GM23338 (cell line): ENCODE measurements around the gene USP17L21. TPM values are rescaled to one million over a fixed set of nuclear protein-coding genes. Genes with fewer than 3 reads are reported as not detected.
"Not testable (repeated sequence)": the region's sequence is repeated elsewhere in the genome, so short reads cannot be mapped to it uniquely, and the experiment has no call there.

ENCODE experiments used
- ATAC-seq: fragments of 200-7000 bp; cut with Tn5 transposase; 3 replicates; pipeline ENCODE4 v1.9.1; 2020
- DNase-seq: peaks from one replicate; pipeline ENCODE4 v3.0.0-alpha.2; 2015; ENCODE audit warnings: low spot score
- H2AFZ ChIP-seq: fragments of 200-600 bp; sonication (generic); 2 replicates; pipeline ENCODE4 v1.8.0; 2016; ENCODE audit warnings: antibody characterized with exemption, mild to moderate bottlenecking, moderate library complexity
- H3F3A ChIP-seq: fragments of 200-600 bp; sonication (generic); replicated peaks from 2 replicates; pipeline ENCODE4 v1.8.0; 2017; ENCODE audit warnings: antibody characterized with exemption, mixed run types, low read depth
- H3K27ac ChIP-seq: fragments of 200-600 bp; sonication (generic); 2 replicates; pipeline ENCODE4 v1.6.1; 2016; ENCODE audit warnings: low read depth
- H3K27me3 ChIP-seq: fragments of 200-600 bp; sonication (generic); 2 replicates; pipeline ENCODE4 v1.8.0; 2016; ENCODE audit warnings: mild to moderate bottlenecking, mixed run types, moderate library complexity; ENCODE audit not compliant: insufficient read depth
- H3K36me3 ChIP-seq: fragments of 200-600 bp; sonication (generic); 2 replicates; pipeline ENCODE4 v1.8.0; 2016; ENCODE audit warnings: mild to moderate bottlenecking; ENCODE audit not compliant: insufficient read depth
- H3K4me1 ChIP-seq: fragments of 200-600 bp; sonication (generic); 2 replicates; pipeline ENCODE4 v1.8.0; 2016; ENCODE audit warnings: mild to moderate bottlenecking, moderate library complexity; ENCODE audit not compliant: insufficient read depth
- H3K4me2 ChIP-seq: fragments of 200-600 bp; sonication (generic); 2 replicates; pipeline ENCODE4 v1.7.1; 2017; ENCODE audit warnings: mixed run types
- H3K4me3 ChIP-seq: fragments of 200-600 bp; sonication (generic); 2 replicates; pipeline ENCODE4 v1.6.1; 2016; ENCODE audit warnings: mixed run types
- H3K79me2 ChIP-seq: fragments of 200-600 bp; sonication (generic); replicated peaks from 2 replicates; pipeline ENCODE4 v1.8.0; 2017; ENCODE audit warnings: mild to moderate bottlenecking; ENCODE audit not compliant: insufficient read depth
- H3K9me2 ChIP-seq: fragments of 200-600 bp; sonication (generic); 2 replicates; pipeline ENCODE4 v1.8.0; 2017; ENCODE audit not compliant: insufficient read depth
- H4K20me1 ChIP-seq: fragments of 200-600 bp; sonication (generic); replicated peaks from 2 replicates; pipeline ENCODE4 v1.8.0; 2017; ENCODE audit warnings: mild to moderate bottlenecking; ENCODE audit not compliant: insufficient read depth
- H3K27ac Mint-ChIP-seq: 2 replicates; pipeline ENCODE4 v1.8.0; 2020; ENCODE audit warnings: inconsistent platforms, mild to moderate bottlenecking, moderate library complexity, mixed read lengths
- H3K27me3 Mint-ChIP-seq: 3 replicates; pipeline ENCODE4 v1.8.0; 2022; ENCODE audit warnings: low read depth, mild to moderate bottlenecking, moderate library complexity, mixed read lengths, inconsistent platforms; ENCODE audit not compliant: insufficient read depth, poor library complexity
- H3K36me3 Mint-ChIP-seq: 3 replicates; pipeline ENCODE4 v1.8.0; 2021; ENCODE audit warnings: low read depth, mild to moderate bottlenecking, inconsistent platforms, moderate library complexity, mixed read lengths
- H3K4me1 Mint-ChIP-seq: 3 replicates; pipeline ENCODE4 v1.8.0; 2020; ENCODE audit warnings: mild to moderate bottlenecking, inconsistent platforms, mixed read lengths
- H3K4me3 Mint-ChIP-seq: 3 replicates; pipeline ENCODE4 v1.8.0; 2021; ENCODE audit warnings: moderate library complexity, mild to moderate bottlenecking, inconsistent platforms, mixed read lengths
- H3K9me3 Mint-ChIP-seq: 3 replicates; pipeline ENCODE4 v1.8.0; 2020; ENCODE audit warnings: moderate library complexity, mild to moderate bottlenecking, inconsistent platforms, mixed read lengths
- polyA plus RNA-seq: library from polyadenylated mRNA; unstranded; fragments of >200 nt; fragmentation: Nextera tagmentation; extraction: Ambion mirVana; gene quantifications from 2 replicates; pipeline ENCODE4 v1.2.1, GENCODE V29; 2016
- total RNA-seq: library from RNA; depleted of rRNA; stranded (reverse); fragments of >200 nt; shearing (Covaris generic); gene quantifications from 2 replicates; pipeline ENCODE4 v1.2.3, GENCODE V29; 2014; rRNA removed

Gene USP17L21
- total and polyA plus RNA-seq, 2 experiments from 2014 or later, result not detected

DNA sequence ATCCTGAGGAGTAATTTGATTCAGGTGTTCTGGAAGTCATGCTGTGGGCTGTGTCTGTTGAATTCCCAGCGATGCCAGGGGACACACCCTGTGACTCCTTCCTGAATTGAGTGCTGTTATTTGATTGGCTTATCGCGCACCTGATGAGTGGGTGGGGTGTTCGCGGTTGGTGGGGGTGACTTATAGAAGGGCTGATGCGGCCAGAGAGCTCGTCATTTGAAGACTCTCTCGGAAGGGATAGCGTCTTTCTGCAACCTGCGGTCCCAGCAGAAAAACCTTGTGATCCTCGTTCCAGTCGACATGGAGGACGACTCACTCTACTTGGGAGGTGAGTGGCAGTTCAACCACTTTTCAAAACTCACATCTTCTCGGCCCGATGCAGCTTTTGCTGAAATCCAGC is 4.8 kb upstream of the USP17L21 start, which contains the start of gene USP17L20:
TSS of gene USP17L20 (plus strand) at position 301 of the 400 bp plus-strand sequence. CDS start at position 301, 0 bp downstream.
- H3K27me3 Mint-ChIP-seq, DNase-seq, H3K36me3 ChIP-seq, H3K4me1 ChIP-seq, H3K4me3 Mint-ChIP-seq, H3K9me3 Mint-ChIP-seq, H3K27ac Mint-ChIP-seq, H3K36me3 Mint-ChIP-seq, H3K9me2 ChIP-seq, H3K4me3 ChIP-seq, H3F3A ChIP-seq, H3K4me2 ChIP-seq, H2AFZ ChIP-seq, H3K27ac ChIP-seq, H3K27me3 ChIP-seq, H3K4me1 Mint-ChIP-seq, ATAC-seq, H3K79me2 ChIP-seq, H4K20me1 ChIP-seq: not testable (repeated sequence)

GRCh38 chr4:9267319-9267718 is 4.6 kb downstream of the USP17L21 start, which contains the start of gene USP17L22:
Gene USP17L22, plus strand, starts transcription at chr4:9267619. Its CDS starts 0 bp downstream, at chr4:9267619.
- not testable (repeated sequence) for ATAC-seq, H3K9me3 Mint-ChIP-seq, H4K20me1 ChIP-seq, H3K4me3 Mint-ChIP-seq, H3K79me2 ChIP-seq, H3K4me2 ChIP-seq, DNase-seq, H3K36me3 Mint-ChIP-seq, H3K4me1 ChIP-seq, H3K27ac Mint-ChIP-seq, H3K36me3 ChIP-seq, H3K9me2 ChIP-seq, H3K4me3 ChIP-seq, H3F3A ChIP-seq, H3K27me3 Mint-ChIP-seq, H3K27me3 ChIP-seq, H3K4me1 Mint-ChIP-seq, H2AFZ ChIP-seq, H3K27ac ChIP-seq

GRCh38 chr4:9271719-9272118 is 9.0 kb downstream of the USP17L21 start:
- not testable (repeated sequence) for ATAC-seq, H3K27me3 ChIP-seq, H3K36me3 ChIP-seq, DNase-seq, H3K4me3 Mint-ChIP-seq, H3K4me3 ChIP-seq, H3K79me2 ChIP-seq, H3F3A ChIP-seq, H3K4me1 ChIP-seq, H2AFZ ChIP-seq, H3K36me3 Mint-ChIP-seq, H3K4me2 ChIP-seq, H3K9me2 ChIP-seq, H4K20me1 ChIP-seq, H3K9me3 Mint-ChIP-seq, H3K4me1 Mint-ChIP-seq, H3K27ac ChIP-seq, H3K27me3 Mint-ChIP-seq, H3K27ac Mint-ChIP-seq

Other genes starting within 250 kb of the USP17L21 start
- gene FAM90A26, start 92.5 kb upstream of the USP17L21 start, total RNA-seq, result not detected in 2 replicates
- gene FAM90A26, start 92.5 kb upstream of the USP17L21 start, polyA plus RNA-seq, result 0.10 and 0.12 TPM in 2 replicates
- not detected in 2 replicates for gene USP17L10, start 52.2 kb upstream of the USP17L21 start, total RNA-seq
- not detected in 2 replicates for gene USP17L10, start 52.2 kb upstream of the USP17L21 start, polyA plus RNA-seq
- gene USP17L11, start 47.5 kb upstream of the USP17L21 start, total RNA-seq, result not detected in 2 replicates
- not detected in 2 replicates for gene USP17L11, start 47.5 kb upstream of the USP17L21 start, polyA plus RNA-seq
- gene USP17L12, start 42.7 kb upstream of the USP17L21 start, total RNA-seq, result not detected in 2 replicates
- gene USP17L12, start 42.7 kb upstream of the USP17L21 start, polyA plus RNA-seq, result not detected in 2 replicates
- gene USP17L13, start 38.0 kb upstream of the USP17L21 start, total RNA-seq, result not detected in 2 replicates
- gene USP17L13, start 38.0 kb upstream of the USP17L21 start, polyA plus RNA-seq, result not detected in 2 replicates
- gene USP17L15, start 28.5 kb upstream of the USP17L21 start, total RNA-seq, result not detected in 2 replicates
- 0.17 TPM in 1 of 2 replicates, not detected in the other for gene USP17L15, start 28.5 kb upstream of the USP17L21 start, polyA plus RNA-seq
- gene USP17L17, start 19.0 kb upstream of the USP17L21 start, total RNA-seq, result not detected in 2 replicates
- gene USP17L17, start 19.0 kb upstream of the USP17L21 start, polyA plus RNA-seq, result not detected in 2 replicates
- not detected in 2 replicates for gene USP17L18, start 14.2 kb upstream of the USP17L21 start, total RNA-seq
- not detected in 2 replicates for gene USP17L18, start 14.2 kb upstream of the USP17L21 start, polyA plus RNA-seq
- gene USP17L19, start 9.5 kb upstream of the USP17L21 start, total RNA-seq, result not detected in 2 replicates
- gene USP17L19, start 9.5 kb upstream of the USP17L21 start, polyA plus RNA-seq, result not detected in 2 replicates
- gene USP17L20, start 4.7 kb upstream of the USP17L21 start, total RNA-seq, result not detected in 2 replicates
- gene USP17L20, start 4.7 kb upstream of the USP17L21 start, polyA plus RNA-seq, result not detected in 2 replicates
- not detected in 2 replicates for gene USP17L22, start 4.7 kb downstream of the USP17L21 start, total RNA-seq
- gene USP17L22, start 4.7 kb downstream of the USP17L21 start, polyA plus RNA-seq, result not detected in 2 replicates
- gene USP17L24, start 62.3 kb downstream of the USP17L21 start, total RNA-seq, result not detected in 2 replicates
- gene USP17L24, start 62.3 kb downstream of the USP17L21 start, polyA plus RNA-seq, result not detected in 2 replicates
- gene USP17L25, start 67.0 kb downstream of the USP17L21 start, total RNA-seq, result not detected in 2 replicates
- gene USP17L25, start 67.0 kb downstream of the USP17L21 start, polyA plus RNA-seq, result not detected in 2 replicates
- gene USP17L26, start 71.8 kb downstream of the USP17L21 start, total RNA-seq, result not detected in 2 replicates
- not detected in 2 replicates for gene USP17L26, start 71.8 kb downstream of the USP17L21 start, polyA plus RNA-seq
- not detected in 2 replicates for gene USP17L5, start 76.5 kb downstream of the USP17L21 start, total RNA-seq
- gene USP17L5, start 76.5 kb downstream of the USP17L21 start, polyA plus RNA-seq, result not detected in 2 replicates
- gene USP17L27, start 81.3 kb downstream of the USP17L21 start, total RNA-seq, result not detected in 2 replicates
- gene USP17L27, start 81.3 kb downstream of the USP17L21 start, polyA plus RNA-seq, result not detected in 2 replicates
- not detected in 2 replicates for gene USP17L28, start 86.0 kb downstream of the USP17L21 start, total RNA-seq
- gene USP17L28, start 86.0 kb downstream of the USP17L21 start, polyA plus RNA-seq, result not detected in 2 replicates
- not detected in 2 replicates for gene USP17L29, start 90.8 kb downstream of the USP17L21 start, total RNA-seq
- not detected in 2 replicates for gene USP17L29, start 90.8 kb downstream of the USP17L21 start, polyA plus RNA-seq
- gene USP17L30, start 100.3 kb downstream of the USP17L21 start, total RNA-seq, result not detected in 2 replicates
- gene USP17L30, start 100.3 kb downstream of the USP17L21 start, polyA plus RNA-seq, result not detected in 2 replicates
- not detected in 2 replicates for gene DEFB131A, start 181.5 kb downstream of the USP17L21 start, total RNA-seq
- not detected in 2 replicates for gene DEFB131A, start 181.5 kb downstream of the USP17L21 start, polyA plus RNA-seq